ENCODE measurements around the gene EXOC6B.

- TF ChIP-seq, protein P1, sequence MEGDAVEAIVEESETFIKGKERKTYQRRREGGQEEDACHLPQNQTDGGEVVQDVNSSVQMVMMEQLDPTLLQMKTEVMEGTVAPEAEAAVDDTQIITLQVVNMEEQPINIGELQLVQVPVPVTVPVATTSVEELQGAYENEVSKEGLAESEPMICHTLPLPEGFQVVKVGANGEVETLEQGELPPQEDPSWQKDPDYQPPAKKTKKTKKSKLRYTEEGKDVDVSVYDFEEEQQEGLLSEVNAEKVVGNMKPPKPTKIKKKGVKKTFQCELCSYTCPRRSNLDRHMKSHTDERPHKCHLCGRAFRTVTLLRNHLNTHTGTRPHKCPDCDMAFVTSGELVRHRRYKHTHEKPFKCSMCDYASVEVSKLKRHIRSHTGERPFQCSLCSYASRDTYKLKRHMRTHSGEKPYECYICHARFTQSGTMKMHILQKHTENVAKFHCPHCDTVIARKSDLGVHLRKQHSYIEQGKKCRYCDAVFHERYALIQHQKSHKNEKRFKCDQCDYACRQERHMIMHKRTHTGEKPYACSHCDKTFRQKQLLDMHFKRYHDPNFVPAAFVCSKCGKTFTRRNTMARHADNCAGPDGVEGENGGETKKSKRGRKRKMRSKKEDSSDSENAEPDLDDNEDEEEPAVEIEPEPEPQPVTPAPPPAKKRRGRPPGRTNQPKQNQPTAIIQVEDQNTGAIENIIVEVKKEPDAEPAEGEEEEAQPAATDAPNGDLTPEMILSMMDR (IDR thresholded peaks at IDR 0.05) = no peak
- no peak for TF ChIP-seq POLR2A (IDR thresholded peaks at IDR 0.05)
Observed at GRCh38 chr2:72386288-72386687, 439.5 kb downstream of the EXOC6B start.

All from esophagus squamous epithelium (tissue), 4 donors.